H1 (cell line): ENCODE data around the gene HOXB8. TPM values are rescaled to one million over a fixed set of nuclear protein-coding genes. Genes with fewer than 3 reads are reported as not detected.
A peak's percentile ranks its signal among the peaks of the same experiment; 100 is the strongest.

Source experiments
- ASH2L ChIP-seq: fragments of 200-600, 300-600 bp; sonication (generic); IDR thresholded peaks from one replicate; pipeline ENCODE4 v1.7.1; 2017; ENCODE audit warnings: low read length
- RBBP5 ChIP-seq: IDR thresholded peaks from 2 replicates; pipeline ENCODE4 v1.7.1; 2012; ENCODE audit warnings: low read depth, mild to moderate bottlenecking, inconsistent platforms, low read length, moderate library complexity, borderline replicate concordance
- RFX5 ChIP-seq: IDR thresholded peaks from 2 replicates; pipeline ENCODE4 v1.6.1; 2011; ENCODE audit warnings: low read depth, low read length, improper control_type of control experiment, borderline replicate concordance
- RNF2 ChIP-seq: fragments of 200-900, 300-1000 bp; sonication (generic); IDR thresholded peaks from 2 replicates; pipeline ENCODE4 v1.7.1; 2016; ENCODE audit warnings: borderline replicate concordance, low read depth, mild to moderate bottlenecking, antibody characterized with exemption, low read length; ENCODE audit not compliant: poor library complexity, severe bottlenecking; ENCODE audit errors: missing control alignments
- polyA plus RNA-seq, 7 experiments: library from polyadenylated mRNA; depleted of rRNA in 3 of 7; stranded (reverse) in 5 of 7; unstranded in 2 of 7; fragments of >200 nt in 5 of 7; fragments of 200-250 nt in 2 of 7; gene quantifications; 1 replicate in 5 of 7; 2 replicates in 1 of 7; 4 replicates in 1 of 7; pipeline versions ENCODE4 v1.2.1 to v1.2.3, GENCODE V29; 2011 to 2013; ENCODE audit warnings: missing spikeins in 2 of 7, mixed read lengths in 2 of 7
- total RNA-seq: library from RNA; stranded (reverse); fragmentation: NEBNext Ultra II Directional; extraction: Animal tissue kit (Norgen Biotek cat#: 25700); gene quantifications from 2 replicates; pipeline ENCODE4 v1.2.1, GENCODE V29; 2021
- TF ChIP-seq, protein P1 (sequence below): IDR thresholded peaks from 2 replicates; pipeline ENCODE4 v1.6.1; 2011; ENCODE audit warnings: low read length, improper control_type of control experiment
- TF ChIP-seq, protein P2 (sequence below), 3 experiments: IDR thresholded peaks; 1 replicate in 2 of 3; 2 replicates in 1 of 3; pipeline versions ENCODE4 v1.5.1 to v1.6.1; 2011; ENCODE audit warnings: low read length in 3 of 3, mild to moderate bottlenecking in 3 of 3, inconsistent platforms in 2 of 3, low read depth in 1 of 3, moderate library complexity in 1 of 3; ENCODE audit not compliant: insufficient read depth in 1 of 3; ENCODE audit errors: control extremely low read depth in 1 of 3

Gene HOXB8
- total and polyA plus RNA-seq, 2 of the 8 experiments (the other 6 are each of a cell fraction or from before 2014, with no cell fraction given) = not detected

DNA sequence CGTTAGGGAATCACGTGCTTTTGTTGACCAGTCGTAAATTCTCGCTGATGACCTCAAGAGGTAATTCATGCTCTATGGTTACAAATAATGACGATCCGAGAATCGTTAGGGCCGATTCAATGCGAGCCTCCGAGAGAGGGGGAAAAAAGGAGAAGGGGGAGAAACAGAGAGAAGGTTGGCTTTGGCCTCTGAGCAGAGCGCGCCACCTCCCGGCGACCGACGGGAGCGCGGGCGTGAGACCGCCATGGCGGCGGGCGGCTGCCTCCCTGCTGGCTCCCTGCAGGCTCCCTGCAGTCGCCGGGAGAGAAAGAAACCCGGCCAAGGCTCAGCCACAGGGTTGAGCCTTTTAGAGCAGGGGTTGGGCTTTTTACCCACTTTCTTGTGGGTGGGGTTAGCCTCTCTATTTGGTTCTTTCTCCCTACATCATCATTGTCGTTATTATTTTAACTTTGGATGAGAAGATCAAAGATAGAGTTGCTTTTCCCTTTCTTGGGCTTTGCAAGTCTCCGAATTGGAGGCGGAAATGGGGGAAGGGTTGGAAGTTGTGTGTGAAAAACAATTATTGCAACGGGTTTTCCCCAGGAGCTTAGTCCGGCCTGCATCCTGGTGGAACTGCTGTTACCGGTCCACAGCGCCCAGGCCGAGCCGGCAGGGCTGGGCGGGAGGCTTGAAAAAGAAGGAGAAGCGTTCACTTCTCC, 21.1 kb downstream of the HOXB8 start (continued):
- TF ChIP-seq, protein P1, sequence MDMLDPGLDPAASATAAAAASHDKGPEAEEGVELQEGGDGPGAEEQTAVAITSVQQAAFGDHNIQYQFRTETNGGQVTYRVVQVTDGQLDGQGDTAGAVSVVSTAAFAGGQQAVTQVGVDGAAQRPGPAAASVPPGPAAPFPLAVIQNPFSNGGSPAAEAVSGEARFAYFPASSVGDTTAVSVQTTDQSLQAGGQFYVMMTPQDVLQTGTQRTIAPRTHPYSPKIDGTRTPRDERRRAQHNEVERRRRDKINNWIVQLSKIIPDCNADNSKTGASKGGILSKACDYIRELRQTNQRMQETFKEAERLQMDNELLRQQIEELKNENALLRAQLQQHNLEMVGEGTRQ = peak; percentile 11; the same call in 1 of the 2 replicates
- TF ChIP-seq, protein P2, sequence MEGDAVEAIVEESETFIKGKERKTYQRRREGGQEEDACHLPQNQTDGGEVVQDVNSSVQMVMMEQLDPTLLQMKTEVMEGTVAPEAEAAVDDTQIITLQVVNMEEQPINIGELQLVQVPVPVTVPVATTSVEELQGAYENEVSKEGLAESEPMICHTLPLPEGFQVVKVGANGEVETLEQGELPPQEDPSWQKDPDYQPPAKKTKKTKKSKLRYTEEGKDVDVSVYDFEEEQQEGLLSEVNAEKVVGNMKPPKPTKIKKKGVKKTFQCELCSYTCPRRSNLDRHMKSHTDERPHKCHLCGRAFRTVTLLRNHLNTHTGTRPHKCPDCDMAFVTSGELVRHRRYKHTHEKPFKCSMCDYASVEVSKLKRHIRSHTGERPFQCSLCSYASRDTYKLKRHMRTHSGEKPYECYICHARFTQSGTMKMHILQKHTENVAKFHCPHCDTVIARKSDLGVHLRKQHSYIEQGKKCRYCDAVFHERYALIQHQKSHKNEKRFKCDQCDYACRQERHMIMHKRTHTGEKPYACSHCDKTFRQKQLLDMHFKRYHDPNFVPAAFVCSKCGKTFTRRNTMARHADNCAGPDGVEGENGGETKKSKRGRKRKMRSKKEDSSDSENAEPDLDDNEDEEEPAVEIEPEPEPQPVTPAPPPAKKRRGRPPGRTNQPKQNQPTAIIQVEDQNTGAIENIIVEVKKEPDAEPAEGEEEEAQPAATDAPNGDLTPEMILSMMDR (IDR thresholded peaks at IDR 0.05; ENCODE audit: control extremely low read depth in 1 of 3, insufficient read depth in 1 of 3, low read depth in 1 of 3, low read length in 3 of 3) = peak; percentile 86 to 89 (median 89)
- TF ChIP-seq RBBP5 (0 out of 2 replicates have a peak, but pooled peaks have one; percentile 13), RNF2 (no peak), RFX5 (no peak), ASH2L (no peak)
- TF ChIP-seq, all 59 proteins: peak for 10
